ENCODE data around the gene PSG6. TPM values are rescaled to one million over a fixed set of nuclear protein-coding genes. Genes with fewer than 3 reads are reported as not detected.
A peak's percentile ranks its signal among the peaks of the same experiment; 100 is the strongest.
"Not testable (repeated sequence)": the region's sequence is repeated elsewhere in the genome, so short reads cannot be mapped to it uniquely, and the experiment has no call there.

Gene PSG6
- total and polyA plus RNA-seq, 10 of the 15 experiments (the other 5 are each of a cell fraction or from before 2014, with no cell fraction given): not detected

DNA sequence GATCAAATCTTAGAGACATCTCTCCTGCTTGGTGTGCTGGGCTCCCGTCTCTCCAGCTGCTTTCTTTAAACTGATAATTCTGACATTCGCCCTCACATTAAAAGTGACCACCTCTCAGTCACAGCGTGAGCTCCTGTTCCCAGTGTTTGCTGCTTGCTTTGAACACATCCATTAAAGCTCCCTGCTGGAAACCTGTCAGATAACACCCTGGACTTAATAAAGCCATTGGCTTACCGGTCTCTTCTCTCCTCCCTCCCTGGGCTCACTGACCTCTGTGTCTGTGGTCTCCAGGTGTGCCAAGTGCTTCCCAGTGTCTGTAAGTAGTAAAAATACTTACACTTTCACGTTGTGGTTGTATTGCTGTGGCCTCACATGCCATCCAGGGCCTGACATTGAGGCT lies 35.7 kb downstream of the PSG6 start:
- H3K9me3 ChIP-seq (replicated peaks; ENCODE audit: control insufficient read depth, insufficient read depth, low read length); intact Hi-C loops (cut with micrococcal nuclease; ENCODE audit: unreplicated experiment); H3K36me3 ChIP-seq (ENCODE audit: control insufficient read depth in 2 of 2, insufficient read depth in 2 of 2, low read length in 1 of 2); RAD21 ChIA-PET (ENCODE audit: unreplicated experiment); DNase-seq (ENCODE audit: low read depth, low spot score); CTCF ChIA-PET; H2AFZ ChIP-seq (ENCODE audit: control insufficient read depth, low read depth, low read length); H3K79me2 ChIP-seq (ENCODE audit: control insufficient read depth, insufficient read depth, low read length); FAIRE-seq; ATAC-seq; H3K4me1 ChIP-seq (ENCODE audit: control insufficient read depth, insufficient read depth, low read length); H3K4me2 ChIP-seq (ENCODE audit: control insufficient read depth, insufficient read depth); H4K20me1 ChIP-seq (ENCODE audit: control insufficient read depth, insufficient read depth); H3K4me3 ChIP-seq; H3K27ac ChIP-seq (ENCODE audit: control insufficient read depth, insufficient read depth); H3K9ac ChIP-seq (ENCODE audit: control insufficient read depth, insufficient read depth, low read length); SMC1A ChIA-PET (ENCODE audit: uncharacterized antibody, unreplicated experiment); in situ Hi-C loops (cut with MboI); BruUV-seq (replicated peaks); H3K27me3 ChIP-seq (replicated peaks in 1 of 2; ENCODE audit: control insufficient read depth in 2 of 2, insufficient read depth in 2 of 2, low read length in 1 of 2); POLR2A ChIA-PET: not testable (repeated sequence)
- 9% methylated on average over 5 of the region's 5 CpGs for WGBS (ENCODE audit: insufficient coverage, insufficient replicate concordance, low lambda C conversion rate, missing lambda C conversion rate)

DNA sequence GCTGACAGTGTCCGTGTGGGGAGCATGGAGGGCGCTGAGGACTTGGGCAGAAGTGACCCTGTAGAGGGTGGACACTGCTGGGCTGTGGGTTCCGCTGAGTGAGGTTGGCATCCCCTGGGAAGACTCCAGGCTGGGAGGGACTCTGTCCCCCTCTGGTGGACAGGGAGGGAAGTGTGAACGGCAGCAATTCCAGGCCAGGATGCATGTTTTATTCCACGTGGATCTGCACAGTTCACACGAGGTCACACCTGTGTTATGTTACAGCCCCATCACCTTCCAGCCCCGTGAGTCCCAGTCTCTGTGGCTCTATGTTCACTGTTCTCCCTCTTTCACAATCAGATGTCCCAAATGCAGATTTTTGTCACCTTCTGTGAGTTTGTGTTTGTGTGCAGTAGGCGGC lies 36.4 kb downstream of the PSG6 start:
- H3K9me3 ChIP-seq (replicated peaks; ENCODE audit: control insufficient read depth, insufficient read depth, low read length); H3K4me1 ChIP-seq (ENCODE audit: control insufficient read depth, insufficient read depth, low read length); intact Hi-C loops (cut with micrococcal nuclease; ENCODE audit: unreplicated experiment); H3K79me2 ChIP-seq (ENCODE audit: control insufficient read depth, insufficient read depth, low read length); H3K4me2 ChIP-seq (ENCODE audit: control insufficient read depth, insufficient read depth); POLR2A ChIA-PET; in situ Hi-C loops (cut with MboI); DNase-seq (ENCODE audit: low read depth, low spot score); H3K27ac ChIP-seq (ENCODE audit: control insufficient read depth, insufficient read depth); FAIRE-seq; BruUV-seq (replicated peaks); H2AFZ ChIP-seq (ENCODE audit: control insufficient read depth, low read depth, low read length); H4K20me1 ChIP-seq (ENCODE audit: control insufficient read depth, insufficient read depth); H3K27me3 ChIP-seq (replicated peaks in 1 of 2; ENCODE audit: control insufficient read depth in 2 of 2, insufficient read depth in 2 of 2, low read length in 1 of 2); H3K36me3 ChIP-seq (ENCODE audit: control insufficient read depth in 2 of 2, insufficient read depth in 2 of 2, low read length in 1 of 2); ATAC-seq; H3K9ac ChIP-seq (ENCODE audit: control insufficient read depth, insufficient read depth, low read length); RAD21 ChIA-PET (ENCODE audit: unreplicated experiment); SMC1A ChIA-PET (ENCODE audit: uncharacterized antibody, unreplicated experiment); H3K4me3 ChIP-seq: not testable (repeated sequence)
- CTCF ChIA-PET: interaction anchor here (1.0 kb wide), 1 partner anchor 87 kb away, joined by 3 read pairs; no protein-coding TSS in a partner anchor
- WGBS (ENCODE audit: insufficient coverage, insufficient replicate concordance, low lambda C conversion rate, missing lambda C conversion rate): 40% methylated on average over 8 of the region's 8 CpGs
- TF ChIP-seq, protein P1, sequence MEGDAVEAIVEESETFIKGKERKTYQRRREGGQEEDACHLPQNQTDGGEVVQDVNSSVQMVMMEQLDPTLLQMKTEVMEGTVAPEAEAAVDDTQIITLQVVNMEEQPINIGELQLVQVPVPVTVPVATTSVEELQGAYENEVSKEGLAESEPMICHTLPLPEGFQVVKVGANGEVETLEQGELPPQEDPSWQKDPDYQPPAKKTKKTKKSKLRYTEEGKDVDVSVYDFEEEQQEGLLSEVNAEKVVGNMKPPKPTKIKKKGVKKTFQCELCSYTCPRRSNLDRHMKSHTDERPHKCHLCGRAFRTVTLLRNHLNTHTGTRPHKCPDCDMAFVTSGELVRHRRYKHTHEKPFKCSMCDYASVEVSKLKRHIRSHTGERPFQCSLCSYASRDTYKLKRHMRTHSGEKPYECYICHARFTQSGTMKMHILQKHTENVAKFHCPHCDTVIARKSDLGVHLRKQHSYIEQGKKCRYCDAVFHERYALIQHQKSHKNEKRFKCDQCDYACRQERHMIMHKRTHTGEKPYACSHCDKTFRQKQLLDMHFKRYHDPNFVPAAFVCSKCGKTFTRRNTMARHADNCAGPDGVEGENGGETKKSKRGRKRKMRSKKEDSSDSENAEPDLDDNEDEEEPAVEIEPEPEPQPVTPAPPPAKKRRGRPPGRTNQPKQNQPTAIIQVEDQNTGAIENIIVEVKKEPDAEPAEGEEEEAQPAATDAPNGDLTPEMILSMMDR (IDR thresholded peaks at IDR 0.05 in 2 of 3, conservative IDR thresholded peaks at IDR 0.05 in 1 of 3; ENCODE audit: control insufficient read depth in 2 of 3, extremely low read depth in 1 of 3, insufficient read depth in 1 of 3, low read depth in 3 of 3, low read length in 3 of 3): peak; percentile 19 to 33 (median 25); a peak in 3 of 6 replicates

DNA sequence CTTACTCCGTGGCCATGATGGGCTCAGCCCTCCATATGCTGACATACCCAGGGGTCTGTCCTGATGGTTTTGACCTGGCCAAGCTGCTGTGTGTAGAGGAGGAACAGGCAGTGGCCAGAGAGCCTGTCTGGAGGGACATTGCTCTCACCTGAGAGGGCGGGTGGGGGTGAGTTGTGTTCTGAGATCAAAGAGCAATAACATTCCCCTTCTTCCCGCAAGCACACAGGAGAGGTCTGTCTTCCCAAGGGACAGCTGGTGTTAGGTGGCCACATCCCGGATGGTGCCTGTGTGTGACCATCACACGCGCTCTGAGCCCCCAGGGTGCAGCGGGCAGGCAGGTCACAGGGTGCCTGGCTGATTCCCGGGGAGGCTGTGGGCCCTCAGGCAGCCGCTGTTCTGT lies 37.1 kb downstream of the PSG6 start:
- H3K9ac ChIP-seq (ENCODE audit: control insufficient read depth, insufficient read depth, low read length); H3K4me2 ChIP-seq (ENCODE audit: control insufficient read depth, insufficient read depth); RAD21 ChIA-PET (ENCODE audit: unreplicated experiment); DNase-seq (ENCODE audit: low read depth, low spot score); POLR2A ChIA-PET; H4K20me1 ChIP-seq (ENCODE audit: control insufficient read depth, insufficient read depth); BruUV-seq (replicated peaks); H3K9me3 ChIP-seq (replicated peaks; ENCODE audit: control insufficient read depth, insufficient read depth, low read length); H2AFZ ChIP-seq (ENCODE audit: control insufficient read depth, low read depth, low read length); H3K36me3 ChIP-seq (ENCODE audit: control insufficient read depth in 2 of 2, insufficient read depth in 2 of 2, low read length in 1 of 2); SMC1A ChIA-PET (ENCODE audit: uncharacterized antibody, unreplicated experiment); H3K27me3 ChIP-seq (replicated peaks in 1 of 2; ENCODE audit: control insufficient read depth in 2 of 2, insufficient read depth in 2 of 2, low read length in 1 of 2); intact Hi-C loops (cut with micrococcal nuclease; ENCODE audit: unreplicated experiment); H3K4me1 ChIP-seq (ENCODE audit: control insufficient read depth, insufficient read depth, low read length); ATAC-seq; H3K4me3 ChIP-seq; H3K27ac ChIP-seq (ENCODE audit: control insufficient read depth, insufficient read depth); FAIRE-seq; H3K79me2 ChIP-seq (ENCODE audit: control insufficient read depth, insufficient read depth, low read length); in situ Hi-C loops (cut with MboI): not testable (repeated sequence)
- CTCF ChIA-PET: interaction anchor here (1.0 kb wide), 1 partner anchor 86 kb away, joined by 3 read pairs; no protein-coding TSS in a partner anchor
- WGBS (ENCODE audit: insufficient coverage, insufficient replicate concordance, low lambda C conversion rate, missing lambda C conversion rate): 37% methylated on average over 9 of the region's 9 CpGs

Data from GM12878 (cell line).